H9 (cell line): ENCODE measurements around the gene GLP2R. TPM values are rescaled to one million over a fixed set of nuclear protein-coding genes. Genes with fewer than 3 reads are reported as not detected.

Experiments used
- DNase-seq: peaks from one replicate; pipeline ENCODE4 v3.0.0-alpha.2; 2017
- H2AFZ ChIP-seq: one replicate; pipeline ENCODE4 v1.6.1; 2013; ENCODE audit warnings: mild to moderate bottlenecking, low read length, control low read depth, moderate library complexity
- H2AK5ac ChIP-seq: 2 replicates; pipeline ENCODE4 v1.6.1; 2013; ENCODE audit warnings: low read length, control low read depth, mixed read lengths; ENCODE audit not compliant: insufficient read length
- H2BK120ac ChIP-seq: one replicate; pipeline ENCODE4 v1.6.1; 2013; ENCODE audit warnings: low read depth, mild to moderate bottlenecking, low read length, control low read depth, inconsistent platforms; ENCODE audit not compliant: poor library complexity, severe bottlenecking
- H2BK12ac ChIP-seq: 2 replicates; pipeline ENCODE4 v1.6.1; 2013; ENCODE audit warnings: low read length, control low read depth, mixed read lengths, low read depth; ENCODE audit not compliant: insufficient read length
- H2BK15ac ChIP-seq: 2 replicates; pipeline ENCODE4 v1.6.1; 2013; ENCODE audit warnings: low read depth, low read length, control low read depth
- H2BK20ac ChIP-seq: one replicate; pipeline ENCODE4 v1.6.1; 2013; ENCODE audit warnings: low read depth, mild to moderate bottlenecking, low read length, control low read depth, inconsistent platforms; ENCODE audit not compliant: poor library complexity, severe bottlenecking
- H2BK5ac ChIP-seq: 2 replicates; pipeline ENCODE4 v1.6.1; 2013; ENCODE audit warnings: low read length, control low read depth, mixed read lengths; ENCODE audit not compliant: insufficient read length
- H3K14ac ChIP-seq: 2 replicates; pipeline ENCODE4 v1.6.1; 2013; ENCODE audit warnings: low read length, control low read depth; ENCODE audit not compliant: insufficient read depth
- H3K18ac ChIP-seq: 2 replicates; pipeline ENCODE4 v1.6.1; 2013; ENCODE audit warnings: low read depth, mild to moderate bottlenecking, mixed read lengths, low read length, control low read depth; ENCODE audit not compliant: insufficient read length
- H3K23ac ChIP-seq: 2 replicates; pipeline ENCODE4 v1.6.1; 2013; ENCODE audit warnings: low read length, control low read depth, mixed read lengths, low read depth; ENCODE audit not compliant: insufficient read length
- H3K23me2 ChIP-seq: 2 replicates; pipeline ENCODE4 v1.6.1; 2013; ENCODE audit warnings: low read depth, mild to moderate bottlenecking, mixed read lengths, low read length, control low read depth; ENCODE audit not compliant: insufficient read length, poor library complexity, severe bottlenecking
- H3K27ac ChIP-seq: 2 replicates; pipeline ENCODE4 v1.5.1; 2013; ENCODE audit warnings: low read length, control low read depth, mixed read lengths, low read depth; ENCODE audit not compliant: insufficient read length
- H3K27me3 ChIP-seq: 2 replicates; pipeline ENCODE4 v1.6.1; 2013; ENCODE audit warnings: low read length, control low read depth, inconsistent platforms; ENCODE audit not compliant: insufficient read depth
- H3K4ac ChIP-seq: 2 replicates; pipeline ENCODE4 v1.6.1; 2013; ENCODE audit warnings: low read depth, mild to moderate bottlenecking, control low read depth, inconsistent platforms, low read length, moderate library complexity
- H3K4me1 ChIP-seq: 2 replicates; pipeline ENCODE4 v1.6.1; 2013; ENCODE audit warnings: low read length, control low read depth, inconsistent platforms; ENCODE audit not compliant: insufficient read depth
- H3K4me2 ChIP-seq: 2 replicates; pipeline ENCODE4 v1.6.1; 2013; ENCODE audit warnings: low read length, control low read depth, mixed read lengths; ENCODE audit not compliant: insufficient read length, insufficient read depth
- H3K56ac ChIP-seq: 2 replicates; pipeline ENCODE4 v1.6.1; 2013; ENCODE audit warnings: low read depth, mild to moderate bottlenecking, mixed read lengths, low read length, control low read depth; ENCODE audit not compliant: insufficient read length
- H3K79me1 ChIP-seq: 2 replicates; pipeline ENCODE4 v1.6.1; 2013; ENCODE audit warnings: low read depth, mild to moderate bottlenecking, moderate library complexity, low read length, control low read depth, inconsistent platforms; ENCODE audit not compliant: insufficient read depth, poor library complexity, severe bottlenecking
- H3K79me2 ChIP-seq: 2 replicates; pipeline ENCODE4 v1.6.1; 2013; ENCODE audit warnings: low read length, control low read depth, inconsistent platforms; ENCODE audit not compliant: insufficient read depth
- H3K9ac ChIP-seq: 2 replicates; pipeline ENCODE4 v1.6.1; 2013; ENCODE audit warnings: low read length, control low read depth, mixed read lengths; ENCODE audit not compliant: insufficient read length; ENCODE audit errors: extremely low read depth
- H3K9me3 ChIP-seq: one replicate; pipeline ENCODE4 v1.6.1; 2013; ENCODE audit warnings: low read depth, low read length, inconsistent platforms; ENCODE audit not compliant: control insufficient read depth
- H3T11ph ChIP-seq: one replicate; pipeline ENCODE4 v1.6.1; 2013; ENCODE audit warnings: mild to moderate bottlenecking, low read length, control low read depth, inconsistent platforms
- H4K20me1 ChIP-seq: one replicate; pipeline ENCODE4 v1.6.1; 2013; ENCODE audit not compliant: control insufficient read depth, insufficient read length, insufficient read depth
- H4K5ac ChIP-seq: 2 replicates; pipeline ENCODE4 v1.6.1; 2013; ENCODE audit warnings: low read depth, mild to moderate bottlenecking, mixed read lengths, low read length, control low read depth; ENCODE audit not compliant: insufficient read length
- H4K8ac ChIP-seq: replicated peaks from 2 replicates; pipeline ENCODE4 v1.6.1; 2013; ENCODE audit warnings: low read length, control low read depth, mixed read lengths, low read depth; ENCODE audit not compliant: insufficient read length
- H4K91ac ChIP-seq: 2 replicates; pipeline ENCODE4 v1.6.1; 2013; ENCODE audit warnings: low read depth, mild to moderate bottlenecking, moderate library complexity, mixed read lengths, low read length, control low read depth; ENCODE audit not compliant: insufficient read length
- H3K27ac Mint-ChIP-seq, 3 experiments: 2 replicates in 2 of 3; 3 replicates in 1 of 3; pipeline ENCODE4 v1.8.0; 2020 to 2021; ENCODE audit warnings: mixed read lengths in 3 of 3, mild to moderate bottlenecking in 1 of 3, moderate library complexity in 1 of 3
- H3K27me3 Mint-ChIP-seq: 2 replicates; pipeline ENCODE4 v1.8.0; 2021; ENCODE audit warnings: low read depth, mild to moderate bottlenecking, moderate library complexity, mixed read lengths
- H3K36me3 Mint-ChIP-seq, 3 experiments: 2 replicates in 2 of 3; 3 replicates in 1 of 3; pipeline ENCODE4 v1.8.0; 2020 to 2021; ENCODE audit warnings: low read depth in 3 of 3, mixed read lengths in 3 of 3; ENCODE audit not compliant: insufficient read depth in 1 of 3
- H3K4me1 Mint-ChIP-seq, 2 experiments: 2 replicates each; pipeline ENCODE4 v1.8.0; 2020; ENCODE audit warnings: mixed read lengths in 2 of 2
- H3K4me3 Mint-ChIP-seq, 2 experiments: 2 replicates in 1 of 2; 3 replicates in 1 of 2; pipeline ENCODE4 v1.8.0; 2020 to 2021; ENCODE audit warnings: mild to moderate bottlenecking in 2 of 2, mixed read lengths in 2 of 2, moderate library complexity in 1 of 2
- H3K9me3 Mint-ChIP-seq, 2 experiments: 2 replicates in 1 of 2; 3 replicates in 1 of 2; pipeline ENCODE4 v1.8.0; 2020; ENCODE audit warnings: mild to moderate bottlenecking in 2 of 2, mixed read lengths in 2 of 2, moderate library complexity in 1 of 2
- WGBS: extraction: QIAGEN DNeasy Blood & Tissue Kit; methylation state at CpG from one replicate; pipeline ENCODE4 v1.1.7; 2013; ENCODE audit warnings: missing lambda C conversion rate, low lambda C conversion rate, mixed read lengths; ENCODE audit not compliant: insufficient read length; ENCODE audit errors: extremely low coverage; 5-methylcytosine and 5-hydroxymethylcytosine counted together
- total RNA-seq: library from RNA; stranded (reverse); gene quantifications from 2 replicates; pipeline ENCODE4 v1.2.1, GENCODE V29; 2021
- TF ChIP-seq, protein P1 (sequence below): fragments of 200-600 bp; sonication (generic); conservative IDR thresholded peaks from 3 replicates; pipeline ENCODE4 v1.8.0; 2021; ENCODE audit warnings: antibody characterized with exemption, mild to moderate bottlenecking

Gene GLP2R
- total RNA-seq, 1 experiment from 2014 or later: not detected

DNA sequence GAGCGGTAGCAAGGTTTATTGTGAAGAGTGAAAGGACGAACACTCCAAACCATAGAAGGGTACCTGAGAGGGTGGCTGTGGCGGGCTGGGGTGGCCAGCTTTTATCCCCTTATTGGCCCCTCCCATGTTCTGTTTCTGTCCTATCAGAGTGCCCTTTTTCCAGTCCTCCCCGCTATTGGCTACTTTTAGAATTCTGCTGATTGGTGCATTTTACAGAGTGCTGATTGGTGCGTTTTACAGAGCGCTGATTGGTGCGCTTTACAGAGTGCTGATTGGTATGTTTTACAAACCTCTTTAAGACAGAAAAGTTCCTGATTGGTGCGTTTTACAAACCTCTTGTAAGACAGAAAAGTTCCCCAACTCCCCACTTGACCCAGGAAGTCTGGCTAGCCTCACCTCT, 16.3 kb upstream of the GLP2R start:
- Histone ChIP-seq H2BK120ac (no peak overlapping the region), H2AFZ (no peak overlapping the region), H3K4me1 (no peaks in the 10 kb centered on the region), H2BK12ac (no peak overlapping the region), H3K9me3 (no peaks in the 10 kb centered on the region), H3K27me3 (no peaks in the 10 kb centered on the region), H3K4ac (no peak overlapping the region), H4K5ac (no peak overlapping the region), H3K9ac (no peak overlapping the region), H2BK5ac (no peak overlapping the region), H2BK15ac (no peak overlapping the region), H3K18ac (no peak overlapping the region), H3K79me2 (no peaks in the 10 kb centered on the region), H2AK5ac (no peak overlapping the region), H3K79me1 (no peaks in the 10 kb centered on the region), H4K8ac (no peak overlapping the region), H3T11ph (no peak overlapping the region), H3K23ac (no peak overlapping the region), H3K27ac (no peak overlapping the region), H4K91ac (no peak overlapping the region), H3K23me2 (no peaks in the 10 kb centered on the region), H3K4me2 (no peak overlapping the region), H4K20me1 (no peaks in the 10 kb centered on the region), H3K14ac (no peak overlapping the region), H2BK20ac (no peak overlapping the region), H3K56ac (no peak overlapping the region)
- H3K36me3 Mint-ChIP-seq: no peaks in the 10 kb centered on the region; a peak in 1 of 7 replicates
- H3K27ac Mint-ChIP-seq: no peak overlapping the region
- no peak overlapping the region for H3K4me3 Mint-ChIP-seq
- no peaks in the 10 kb centered on the region for H3K4me1 Mint-ChIP-seq
- TF ChIP-seq, protein P1, sequence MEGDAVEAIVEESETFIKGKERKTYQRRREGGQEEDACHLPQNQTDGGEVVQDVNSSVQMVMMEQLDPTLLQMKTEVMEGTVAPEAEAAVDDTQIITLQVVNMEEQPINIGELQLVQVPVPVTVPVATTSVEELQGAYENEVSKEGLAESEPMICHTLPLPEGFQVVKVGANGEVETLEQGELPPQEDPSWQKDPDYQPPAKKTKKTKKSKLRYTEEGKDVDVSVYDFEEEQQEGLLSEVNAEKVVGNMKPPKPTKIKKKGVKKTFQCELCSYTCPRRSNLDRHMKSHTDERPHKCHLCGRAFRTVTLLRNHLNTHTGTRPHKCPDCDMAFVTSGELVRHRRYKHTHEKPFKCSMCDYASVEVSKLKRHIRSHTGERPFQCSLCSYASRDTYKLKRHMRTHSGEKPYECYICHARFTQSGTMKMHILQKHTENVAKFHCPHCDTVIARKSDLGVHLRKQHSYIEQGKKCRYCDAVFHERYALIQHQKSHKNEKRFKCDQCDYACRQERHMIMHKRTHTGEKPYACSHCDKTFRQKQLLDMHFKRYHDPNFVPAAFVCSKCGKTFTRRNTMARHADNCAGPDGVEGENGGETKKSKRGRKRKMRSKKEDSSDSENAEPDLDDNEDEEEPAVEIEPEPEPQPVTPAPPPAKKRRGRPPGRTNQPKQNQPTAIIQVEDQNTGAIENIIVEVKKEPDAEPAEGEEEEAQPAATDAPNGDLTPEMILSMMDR: no peak
- H3K27me3 Mint-ChIP-seq: peaks cover 14% of the 10 kb centered on the region
- DNase-seq: no peak
- no peaks in the 10 kb centered on the region; a peak in 1 of 5 replicates for H3K9me3 Mint-ChIP-seq
- no CpG with 5 or more reads among the region's 8 CpGs for WGBS
